ENCODE data around the gene LEMD1. TPM values are rescaled to one million over a fixed set of nuclear protein-coding genes. Genes with fewer than 3 reads are reported as not detected.
"Not testable (repeated sequence)": the region's sequence is repeated elsewhere in the genome, so short reads cannot be mapped to it uniquely, and the experiment has no call there.

Gene LEMD1
- total RNA-seq, 4 donors from 2014 or later = 5.1 TPM; not detected in 3

GRCh38 chr1:205395616-205396015 lies 26.2 kb downstream of the LEMD1 start:
- Histone ChIP-seq H3K4me1 (no peaks in the 10 kb centered on the region), H3K36me3 (no peaks in the 10 kb centered on the region), H3K9me3 (no peaks in the 10 kb centered on the region), H3K27ac (no peak overlapping the region), H3K4me3 (no peak overlapping the region), H3K27me3 (peaks cover 30% of the 10 kb centered on the region)
- DNase-seq (ENCODE audit: low spot score in 2 of 2) = no peak
- 73% methylated on average over 3 of the region's 3 CpGs for WGBS
- TF ChIP-seq CTCF (IDR thresholded peaks at IDR 0.05) (no peak), POLR2AphosphoS5 (IDR thresholded peaks at IDR 0.05) (no peak), EP300 (IDR thresholded peaks at IDR 0.05) (no peak), POLR2A (IDR thresholded peaks at IDR 0.05) (no peak)

GRCh38 chr1:205392650-205393049 lies 29.2 kb downstream of the LEMD1 start:
- TF ChIP-seq EP300 (IDR thresholded peaks at IDR 0.05) = no peak
- no peak for TF ChIP-seq CTCF (IDR thresholded peaks at IDR 0.05)
- no peak for TF ChIP-seq POLR2AphosphoS5 (IDR thresholded peaks at IDR 0.05)
- no peak for TF ChIP-seq POLR2A (IDR thresholded peaks at IDR 0.05)
- no peak for DNase-seq (ENCODE audit: low spot score in 2 of 2)
- 60% methylated on average over 1 of the region's 1 CpG for WGBS

GRCh38 chr1:205391386-205391785 lies 30.5 kb downstream of the LEMD1 start:
- Histone ChIP-seq H3K4me1 (no peaks in the 10 kb centered on the region), H3K27ac (no peak overlapping the region), H3K36me3 (no peaks in the 10 kb centered on the region), H3K27me3 (peaks cover 34% of the 10 kb centered on the region), H3K4me3 (no peak overlapping the region), H3K9me3 (no peaks in the 10 kb centered on the region)
- DNase-seq (ENCODE audit: low spot score in 2 of 2) = no peak
- 90% methylated on average over 7 of the region's 7 CpGs for WGBS
- no peak for TF ChIP-seq POLR2AphosphoS5 (IDR thresholded peaks at IDR 0.05)
- no peak for TF ChIP-seq EP300 (IDR thresholded peaks at IDR 0.05)
- TF ChIP-seq CTCF (IDR thresholded peaks at IDR 0.05) = no peak
- TF ChIP-seq POLR2A (IDR thresholded peaks at IDR 0.05) = no peak

More at GRCh38 chr1:205392650-205393049, 29.2 kb downstream of the LEMD1 start:
- Histone ChIP-seq H3K9me3 (no peaks in the 10 kb centered on the region), H3K27ac (no peak overlapping the region), H3K36me3 (no peaks in the 10 kb centered on the region), H3K27me3 (peaks cover 34% of the 10 kb centered on the region), H3K4me1 (no peaks in the 10 kb centered on the region), H3K4me3 (no peak overlapping the region)

GRCh38 chr1:205387845-205388244 lies 34.0 kb downstream of the LEMD1 start:
- 97% methylated on average over 2 of the region's 2 CpGs for WGBS
- no peak for DNase-seq (ENCODE audit: low spot score in 2 of 2)
- Histone ChIP-seq H3K4me3 (no peak overlapping the region), H3K36me3 (no peaks in the 10 kb centered on the region), H3K27me3 (peaks cover 19% of the 10 kb centered on the region), H3K9me3 (no peaks in the 10 kb centered on the region), H3K4me1 (no peaks in the 10 kb centered on the region), H3K27ac (no peak overlapping the region)
- TF ChIP-seq POLR2A (IDR thresholded peaks at IDR 0.05) (no peak), POLR2AphosphoS5 (IDR thresholded peaks at IDR 0.05) (no peak), CTCF (IDR thresholded peaks at IDR 0.05) (no peak), EP300 (IDR thresholded peaks at IDR 0.05) (no peak)

GRCh38 chr1:205382990-205383389 lies 38.9 kb downstream of the LEMD1 start:
- not testable (repeated sequence) for H3K36me3 ChIP-seq; H3K4me3 ChIP-seq; H3K4me1 ChIP-seq; H3K9me3 ChIP-seq; H3K27ac ChIP-seq; DNase-seq (ENCODE audit: low spot score in 2 of 2)
- H3K27me3 ChIP-seq = peaks cover 12% of the 10 kb centered on the region
- WGBS = 87% methylated on average over 3 of the region's 3 CpGs

- Histone ChIP-seq H3K9me3 (no peaks in the 10 kb centered on the region), H3K36me3 (no peaks in the 10 kb centered on the region), H3K27me3 (peaks cover 12% of the 10 kb centered on the region), H3K4me1 (no peaks in the 10 kb centered on the region), H3K4me3 (no peak overlapping the region), H3K27ac (no peak overlapping the region)
- DNase-seq (ENCODE audit: low spot score in 2 of 2) = no peak
- TF ChIP-seq EP300 (IDR thresholded peaks at IDR 0.05) (no peak), POLR2A (IDR thresholded peaks at IDR 0.05) (no peak), POLR2AphosphoS5 (IDR thresholded peaks at IDR 0.05) (no peak), CTCF (IDR thresholded peaks at IDR 0.05) (no peak)
- 80% methylated on average over 4 of the region's 4 CpGs for WGBS
These were observed 39.3 kb downstream of the LEMD1 start for GRCh38 chr1:205382561-205382960.

Data from suprapubic skin (tissue), 4 donors.